Endothelial cell of umbilical vein (primary cell): ENCODE measurements around the gene POM121C. TPM values are rescaled to one million over a fixed set of nuclear protein-coding genes. Genes with fewer than 3 reads are reported as not detected.
"Not testable (repeated sequence)": the region's sequence is repeated elsewhere in the genome, so short reads cannot be mapped to it uniquely, and the experiment has no call there.

Experiments
- BruUV-seq: library from RNA; stranded (reverse); fragments of 400-500 nt; replicated peaks from 2 replicates; lab custom pipeline; 2021; lab: Mats Ljungman, UMichigan
- CTCF ChIA-PET: fragments of 300-600, 350-600 bp; sonication (Branson Sonifier 250); formaldehyde crosslinking; loops from one replicate; lab custom pipeline; 2021; ENCODE audit warnings: antibody characterized with exemption, inconsistent platforms; lab: Charles Lee
- POLR2A ChIA-PET: fragments of 300-600, 350-600 bp; sonication (Branson Sonifier 250); formaldehyde crosslinking; loops from one replicate; lab custom pipeline; 2021; ENCODE audit warnings: antibody characterized with exemption, inconsistent platforms; lab: Charles Lee
- DNase-seq: peaks from one replicate; pipeline ENCODE4 v3.0.0-alpha.2; 2011; ENCODE audit warnings: low read depth, low spot score
- FAIRE-seq: peaks from 2 replicates; lab custom pipeline; 2011; peaks lifted over from hg19 to GRCh38; lab: Jason Lieb, UNC
- H2AFZ ChIP-seq: 2 replicates; pipeline ENCODE4 v1.6.0; 2012; ENCODE audit warnings: low read depth, low read length, control low read depth, inconsistent platforms
- H3K27ac ChIP-seq: 2 replicates; pipeline ENCODE4 v1.5.1; 2011; ENCODE audit warnings: low read depth, mild to moderate bottlenecking, control low read depth, low read length, moderate library complexity; ENCODE audit not compliant: insufficient read depth
- H3K27me3 ChIP-seq, 2 experiments: 2 replicates each; pipeline versions ENCODE4 v1.6.0 to v1.6.1; 2011; ENCODE audit warnings: low read length in 2 of 2, mixed read lengths in 1 of 2; ENCODE audit not compliant: control insufficient read depth in 2 of 2, insufficient read depth in 2 of 2
- H3K36me3 ChIP-seq, 2 experiments: 2 replicates in 1 of 2; 3 replicates in 1 of 2; pipeline ENCODE4 v1.5.1; 2011; ENCODE audit warnings: low read length in 2 of 2, mild to moderate bottlenecking in 1 of 2, moderate library complexity in 1 of 2; ENCODE audit not compliant: control insufficient read depth in 2 of 2, insufficient read depth in 2 of 2; ENCODE audit errors: extremely low read depth in 1 of 2
- H3K4me1 ChIP-seq: 3 replicates; pipeline ENCODE4 v1.5.1; 2011; ENCODE audit warnings: mild to moderate bottlenecking, low read length; ENCODE audit not compliant: control insufficient read depth, insufficient read depth; ENCODE audit errors: extremely low read depth
- H3K4me2 ChIP-seq: 2 replicates; pipeline ENCODE4 v1.6.1; 2011; ENCODE audit warnings: low read length, control low read depth, mixed read lengths; ENCODE audit not compliant: insufficient read depth
- H3K4me3 ChIP-seq, 3 experiments: fragments of 200-600 bp in 1 of 3; sonication (generic), shearing (Covaris generic) in 1 of 3; replicated peaks in 1 of 3; 2 replicates each; pipeline ENCODE4 v1.5.1; 2011 to 2016; ENCODE audit warnings: control low read depth in 3 of 3, low read length in 3 of 3, mild to moderate bottlenecking in 2 of 3, inconsistent platforms in 1 of 3, low read depth in 1 of 3, moderate library complexity in 1 of 3; ENCODE audit not compliant: insufficient read depth in 1 of 3
- H3K79me2 ChIP-seq: 2 replicates; pipeline ENCODE4 v1.6.0; 2012; ENCODE audit warnings: low read length, inconsistent platforms; ENCODE audit not compliant: control insufficient read depth, insufficient read depth
- H3K9ac ChIP-seq: replicated peaks from 2 replicates; pipeline ENCODE3; 2011; ENCODE audit warnings: low read length, control low read depth; ENCODE audit not compliant: insufficient read depth; ENCODE audit errors: extremely low read depth
- H3K9me1 ChIP-seq: replicated peaks from 3 replicates; pipeline ENCODE4 v1.6.0; 2011; ENCODE audit warnings: mild to moderate bottlenecking, low read length; ENCODE audit not compliant: control insufficient read depth, insufficient read depth; ENCODE audit errors: extremely low read depth
- H3K9me3 ChIP-seq: replicated peaks from 2 replicates; pipeline ENCODE4 v1.5.1; 2012; ENCODE audit warnings: low read length, inconsistent platforms; ENCODE audit not compliant: control insufficient read depth, insufficient read depth
- H4K20me1 ChIP-seq: replicated peaks from 2 replicates; pipeline ENCODE3; 2011; ENCODE audit warnings: mild to moderate bottlenecking, low read length; ENCODE audit not compliant: control insufficient read depth, insufficient read depth; ENCODE audit errors: extremely low read depth
- dilution Hi-C: fragments of 300-500 bp; cut with MboI; formaldehyde crosslinking; loops from one replicate; pipeline ENCODE4 v1.15.0; 2019; ENCODE audit warnings: low sequenced_read_pairs; ENCODE audit not compliant: extremely low pct_ligation_motif_present
- intact Hi-C: fragments of 100-400 bp; cut with micrococcal nuclease; formaldehyde crosslinking; loops from one replicate; pipeline ENCODE4 v1.10.0; 2022
- polyA plus RNA-seq, 4 experiments: library from polyadenylated mRNA; depleted of rRNA in 3 of 4; stranded (reverse) in 3 of 4; unstranded in 1 of 4; fragments of >200 nt; gene quantifications; 2 replicates each; pipeline versions ENCODE4 v1.2.1 to v1.2.3, GENCODE V29; 2011 to 2012; ENCODE audit warnings: missing spikeins in 1 of 4
- total RNA-seq: library from RNA; stranded (reverse); gene quantifications from 2 replicates; pipeline ENCODE4 v1.2.3, GENCODE V29; 2021

Gene POM121C
- total and polyA plus RNA-seq, 2 donors (not counting 3 experiments of a cell fraction or from before 2014, with no cell fraction given): 15.4 to 45.6 TPM

DNA sequence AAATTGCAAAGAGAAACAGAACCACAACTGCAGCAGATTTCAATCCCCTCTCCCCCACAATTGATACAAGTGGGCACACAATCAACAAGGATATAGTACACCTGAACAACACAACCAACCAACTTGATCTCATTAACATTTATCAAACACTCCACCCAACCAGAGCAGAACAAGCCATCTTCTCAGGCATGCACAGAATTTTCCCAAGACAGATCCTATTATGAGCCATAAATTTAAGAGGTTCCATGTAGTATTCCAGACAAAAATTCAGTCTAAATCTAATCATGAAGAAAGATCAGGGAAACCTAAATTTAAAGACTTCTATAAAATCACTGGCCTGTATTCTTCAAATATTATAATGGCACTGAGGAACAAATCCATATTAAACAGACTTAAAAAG is 35.6 kb upstream of the POM121C start:
- BruUV-seq, H3K9ac ChIP-seq, H2AFZ ChIP-seq, H3K4me2 ChIP-seq, dilution Hi-C loops, POLR2A ChIA-PET, H4K20me1 ChIP-seq, H3K4me3 ChIP-seq, DNase-seq, CTCF ChIA-PET, H3K4me1 ChIP-seq, H3K36me3 ChIP-seq, FAIRE-seq, H3K9me1 ChIP-seq, H3K9me3 ChIP-seq, H3K27me3 ChIP-seq, H3K27ac ChIP-seq: not testable (repeated sequence)
- peaks cover 33% of the 10 kb centered on the region for H3K79me2 ChIP-seq
- intact Hi-C loops: loop anchor here (10.0 kb wide), 1 partner anchor 113 kb away; no protein-coding TSS in a partner anchor

DNA sequence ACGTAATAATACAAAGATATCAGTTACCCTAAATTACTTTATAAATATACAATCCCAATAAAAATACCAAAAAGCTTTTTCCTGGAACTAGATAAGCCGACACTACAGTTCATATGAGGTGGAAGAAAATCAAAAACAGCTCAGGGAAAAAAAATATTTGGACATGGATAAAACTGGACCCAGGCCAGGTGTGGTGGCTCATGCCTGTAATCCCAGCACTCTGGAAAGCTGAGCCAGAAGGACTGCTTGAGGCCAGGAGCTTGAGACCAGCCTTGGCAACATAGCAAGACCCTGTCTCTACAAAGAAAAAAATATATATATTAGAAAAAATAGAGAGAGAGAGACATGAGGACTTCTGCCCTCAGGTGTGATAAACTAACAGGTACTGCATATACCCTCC is 32.7 kb upstream of the POM121C start:
- dilution Hi-C loops, DNase-seq, H4K20me1 ChIP-seq, H3K27ac ChIP-seq, H2AFZ ChIP-seq, H3K9me3 ChIP-seq, BruUV-seq, CTCF ChIA-PET, POLR2A ChIA-PET, H3K36me3 ChIP-seq, FAIRE-seq, intact Hi-C loops, H3K9me1 ChIP-seq, H3K9ac ChIP-seq, H3K4me2 ChIP-seq, H3K27me3 ChIP-seq, H3K4me3 ChIP-seq, H3K4me1 ChIP-seq: not testable (repeated sequence)
- peaks cover 18% of the 10 kb centered on the region for H3K79me2 ChIP-seq

DNA sequence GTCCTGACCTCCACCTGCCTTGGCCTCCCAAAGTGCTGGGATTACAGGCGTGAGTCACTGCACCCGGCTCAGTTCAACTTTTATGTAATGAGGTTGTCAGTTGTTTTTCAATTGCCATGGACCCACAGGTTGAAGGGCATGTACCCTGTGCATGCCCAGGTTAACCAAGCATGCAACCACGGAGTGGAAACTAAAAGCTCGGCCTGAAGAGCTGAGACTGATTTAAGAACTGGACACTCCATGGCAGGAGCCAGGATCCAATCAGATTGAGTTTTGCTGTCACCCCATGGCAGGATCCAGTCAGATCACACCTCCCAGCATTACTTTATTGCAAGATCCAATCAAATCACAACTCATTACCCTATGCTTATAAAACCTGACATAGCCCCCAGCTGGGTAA is 22.9 kb upstream of the POM121C start:
- H3K9ac ChIP-seq, H3K4me2 ChIP-seq, POLR2A ChIA-PET, H3K4me3 ChIP-seq, H2AFZ ChIP-seq, BruUV-seq, H3K9me1 ChIP-seq, H3K9me3 ChIP-seq, dilution Hi-C loops, H3K4me1 ChIP-seq, CTCF ChIA-PET, H3K27ac ChIP-seq, intact Hi-C loops, H3K27me3 ChIP-seq, H3K79me2 ChIP-seq, DNase-seq, FAIRE-seq, H4K20me1 ChIP-seq, H3K36me3 ChIP-seq: not testable (repeated sequence)

DNA sequence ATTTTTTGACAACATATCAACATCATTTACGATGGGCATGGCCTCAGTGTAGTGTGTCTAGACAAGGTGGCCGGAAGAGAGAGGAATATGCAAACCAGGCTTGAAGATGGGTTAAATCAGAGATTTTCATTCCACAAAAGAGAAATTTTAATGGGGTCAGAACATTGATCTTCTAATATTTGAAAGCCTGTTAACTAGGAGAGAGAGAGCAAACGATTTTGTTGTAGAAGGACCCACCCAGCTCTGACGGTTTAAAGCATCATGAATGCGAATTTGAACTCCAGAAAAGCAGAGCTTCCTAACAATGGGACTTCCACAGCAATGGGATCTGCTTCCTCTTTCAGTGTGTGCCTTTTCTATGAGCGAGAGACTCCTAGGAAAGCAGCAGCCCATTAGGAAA is 5.9 kb upstream of the POM121C start, which contains the start of gene SPDYE5:
Gene SPDYE5 (plus strand): TSS at position 301 of the 400 bp plus-strand sequence. CDS start 1,728 bp downstream, outside the sequence.
- dilution Hi-C loops, H4K20me1 ChIP-seq: not testable (repeated sequence)

More for the DNA sequence above, 5.9 kb upstream of the POM121C start, which contains the start of gene SPDYE5:
- H3K27me3 ChIP-seq, DNase-seq, H3K9me3 ChIP-seq, H3K36me3 ChIP-seq, CTCF ChIA-PET, H3K4me3 ChIP-seq, H3K9ac ChIP-seq, BruUV-seq, H3K4me1 ChIP-seq, H2AFZ ChIP-seq, H3K9me1 ChIP-seq, H3K4me2 ChIP-seq, H3K27ac ChIP-seq, H3K79me2 ChIP-seq, intact Hi-C loops, FAIRE-seq, POLR2A ChIA-PET: not testable (repeated sequence)
